ENCODE measurements around the gene SHC2. TPM values are rescaled to one million over a fixed set of nuclear protein-coding genes. Genes with fewer than 3 reads are reported as not detected.

SHC2 gene
- total and polyA plus RNA-seq, 2 experiments from 2014 or later, result 2.2 to 4.6 TPM

GRCh38 chr19:370641-371330 lies 90.0 kb downstream of the SHC2 start (continued):
- TF ChIP-seq EZH2phosphoT487 (IDR thresholded peaks at IDR 0.05; ENCODE audit: unreplicated experiment), result no peak

DNA sequence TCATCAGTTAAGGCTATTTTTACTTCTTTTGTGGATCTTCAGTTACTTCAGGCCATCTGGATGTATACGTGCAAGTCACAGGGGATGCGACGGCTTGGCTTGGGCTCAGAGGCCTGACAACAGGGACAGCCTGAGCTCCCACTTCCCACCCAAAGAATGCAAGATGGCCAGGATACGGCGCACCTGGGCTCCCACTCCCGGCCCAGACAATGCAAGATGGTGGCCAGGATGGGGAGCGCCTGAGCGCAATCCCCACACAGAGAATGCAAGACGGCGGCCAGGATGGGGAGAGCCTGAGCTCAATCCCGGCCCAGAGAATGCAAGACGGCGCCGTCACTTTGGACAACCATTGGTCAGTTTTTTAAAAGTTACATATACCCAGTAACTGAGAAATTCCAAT lies 91.0 kb downstream of the SHC2 start:
- no peaks in the 10 kb centered on the region for H3F3A ChIP-seq (replicated peaks; ENCODE audit: low read depth)
- H3K36me3 ChIP-seq (ENCODE audit: insufficient read depth), result no peaks in the 10 kb centered on the region
- DNase-seq (ENCODE audit: low spot score), result no peak
- H3K27ac ChIP-seq (ENCODE audit: low read depth), result no peak overlapping the region
- H4K20me1 ChIP-seq (replicated peaks; ENCODE audit: insufficient read depth), result no peaks in the 10 kb centered on the region
- H3K27me3 ChIP-seq (ENCODE audit: insufficient read depth), result no peaks in the 10 kb centered on the region
- H3K9me2 ChIP-seq (ENCODE audit: insufficient read depth), result no peaks in the 10 kb centered on the region
- no peak overlapping the region for H3K27ac Mint-ChIP-seq
- ATAC-seq, result no peak
- H3K36me3 Mint-ChIP-seq (ENCODE audit: low read depth), result peaks cover 6% of the 10 kb centered on the region; the same call in 1 of the 3 replicates
- H3K4me3 Mint-ChIP-seq, result no peak overlapping the region
- TF ChIP-seq ZNF331 (CRISPR knock-in tag; IDR thresholded peaks at IDR 0.05; ENCODE audit: low read depth) (no peak), CTCF (conservative IDR thresholded peaks at IDR 0.05; ENCODE audit: low read depth in 2 of 2) (no peak), EZH2phosphoT487 (IDR thresholded peaks at IDR 0.05; ENCODE audit: unreplicated experiment) (no peak), POLR2AphosphoS5 (IDR thresholded peaks at IDR 0.05; ENCODE audit: low read depth) (no peak), ZNF462 (CRISPR knock-in tag; IDR thresholded peaks at IDR 0.05) (no peak), ETS1 (IDR thresholded peaks at IDR 0.05) (no peak), NANOG (IDR thresholded peaks at IDR 0.05; ENCODE audit: borderline replicate concordance) (no peak), ZNF114 (CRISPR knock-in tag; IDR thresholded peaks at IDR 0.05) (no peak), REST (IDR thresholded peaks at IDR 0.05; ENCODE audit: unreplicated experiment) (no peak), EZH2 (IDR thresholded peaks at IDR 0.05; ENCODE audit: low read depth, unreplicated experiment) (no peak), JUNB (IDR thresholded peaks at IDR 0.05; ENCODE audit: unreplicated experiment) (no peak), STAT1 (IDR thresholded peaks at IDR 0.05; ENCODE audit: unreplicated experiment) (no peak), CREB1 (CRISPR knock-in tag; IDR thresholded peaks at IDR 0.05; ENCODE audit: low read depth) (no peak)
- no peaks in the 10 kb centered on the region; the same call in 2 of the 3 replicates for H3K4me1 Mint-ChIP-seq
- no peaks in the 10 kb centered on the region for H3K79me2 ChIP-seq (replicated peaks; ENCODE audit: insufficient read depth)
- no peak overlapping the region for H3K4me2 ChIP-seq
- H3K27me3 Mint-ChIP-seq (ENCODE audit: insufficient read depth, low read depth, poor library complexity), result peaks cover 15% of the 10 kb centered on the region
- no peak overlapping the region for H3K4me3 ChIP-seq
- H3K4me1 ChIP-seq (ENCODE audit: insufficient read depth), result no peaks in the 10 kb centered on the region
- peaks cover 11% of the 10 kb centered on the region; the same call in 2 of the 3 replicates for H3K9me3 Mint-ChIP-seq
- H2AFZ ChIP-seq, result no peak overlapping the region

All from GM23338 (cell line).